Fibroblast of skin of left biceps (primary cell): ENCODE measurements around the gene OSBPL7.

Experiments used
- DNase-seq, 2 experiments: peaks; one replicate each; pipeline ENCODE4 v3.0.0-alpha.2; 2013; ENCODE audit warnings: low read depth in 2 of 2

OSBPL7 gene

GRCh38 chr17:47847341-47848197 lies 26.0 kb upstream of the OSBPL7 start:
- no peak for DNase-seq

DNA sequence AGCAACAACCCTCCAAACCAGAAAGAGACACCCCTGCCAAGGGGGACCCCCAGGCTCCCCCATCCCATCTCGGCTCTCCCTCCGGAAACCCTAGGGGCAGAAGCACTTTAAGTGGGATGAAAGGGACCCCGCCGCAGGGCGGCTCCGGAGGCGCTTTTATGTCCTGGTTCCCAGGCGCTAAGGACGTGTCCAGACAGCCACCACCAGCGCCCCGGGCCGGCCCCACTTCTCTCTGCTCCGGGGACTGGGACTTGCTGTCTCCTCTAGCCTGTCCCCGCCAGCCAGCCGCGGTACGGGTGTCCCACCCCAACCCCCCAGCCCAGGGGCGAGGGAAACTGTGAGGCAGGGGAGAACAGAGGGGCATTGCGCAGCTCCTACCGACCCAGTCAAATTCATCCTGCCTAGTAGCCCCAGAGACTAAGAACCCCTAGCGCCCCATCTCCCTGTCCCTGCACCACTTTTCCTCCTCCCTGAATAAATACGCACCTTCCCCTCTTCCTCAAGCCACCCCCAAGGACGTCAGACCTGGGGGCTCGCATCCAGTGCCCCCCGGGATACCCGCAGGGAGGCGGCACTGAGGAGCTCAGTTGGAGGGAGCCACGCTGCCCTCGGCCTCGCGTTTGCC lies 25.2 kb upstream of the OSBPL7 start:
- no peak for DNase-seq

DNA sequence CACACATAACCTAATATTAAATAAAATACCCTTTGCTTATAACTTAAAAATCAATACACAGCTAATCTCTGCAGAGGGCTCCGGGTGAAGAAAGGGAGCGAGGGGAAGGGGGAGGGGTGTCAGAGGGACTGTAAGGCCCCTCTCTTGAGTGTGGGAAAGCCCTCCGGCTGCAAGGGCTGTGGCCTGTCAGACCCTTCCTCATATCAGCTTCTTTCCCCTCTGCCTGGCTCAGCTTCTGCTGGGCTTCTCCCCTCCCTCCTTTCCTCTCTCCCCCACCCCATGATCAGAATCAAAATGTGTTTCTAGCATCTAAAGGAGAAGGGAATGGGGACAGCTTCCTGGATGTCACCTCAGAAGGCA lies 24.1 kb upstream of the OSBPL7 start:
- no peak for DNase-seq

- no peak for DNase-seq
Observed at GRCh38 chr17:47844814-47845715, 23.5 kb upstream of the OSBPL7 start.

- DNase-seq = no peak
Observed at GRCh38 chr17:47844227-47844626, 22.6 kb upstream of the OSBPL7 start.

- DNase-seq = no peak
Observed at GRCh38 chr17:47843391-47843730, 21.8 kb upstream of the OSBPL7 start.

GRCh38 chr17:47841488-47842291 lies 20.1 kb upstream of the OSBPL7 start:
- no peak for DNase-seq

GRCh38 chr17:47840742-47841487 lies 19.3 kb upstream of the OSBPL7 start, which contains the start of gene SCRN2:
Gene SCRN2, minus strand, starts transcription at chr17:47841273. Its CDS starts 430 bp downstream, at chr17:47840843.
- DNase-seq = peak; percentile 45 to 46

GRCh38 chr17:47840001-47840741 lies 18.6 kb upstream of the OSBPL7 start:
- no peak for DNase-seq

DNA sequence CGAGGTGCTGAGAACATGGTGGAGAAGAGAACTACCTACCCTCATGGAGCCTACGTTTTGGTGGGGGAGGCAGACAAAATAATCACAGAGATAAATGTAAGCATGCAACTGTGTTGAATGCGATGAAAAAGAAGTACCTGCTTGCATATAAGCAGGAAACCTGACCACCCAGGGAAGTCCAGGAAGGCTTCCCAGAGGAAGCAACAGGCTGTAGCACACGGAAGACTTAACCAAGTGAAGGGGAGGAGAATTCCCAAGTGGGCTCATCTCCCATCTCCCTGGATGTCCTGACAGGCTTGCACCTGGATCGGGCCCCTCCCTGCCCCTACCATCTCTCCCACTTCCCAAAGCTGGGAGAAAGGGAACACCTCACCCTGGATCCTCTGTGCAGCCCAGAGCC lies 17.5 kb upstream of the OSBPL7 start:
- no peak for DNase-seq

DNA sequence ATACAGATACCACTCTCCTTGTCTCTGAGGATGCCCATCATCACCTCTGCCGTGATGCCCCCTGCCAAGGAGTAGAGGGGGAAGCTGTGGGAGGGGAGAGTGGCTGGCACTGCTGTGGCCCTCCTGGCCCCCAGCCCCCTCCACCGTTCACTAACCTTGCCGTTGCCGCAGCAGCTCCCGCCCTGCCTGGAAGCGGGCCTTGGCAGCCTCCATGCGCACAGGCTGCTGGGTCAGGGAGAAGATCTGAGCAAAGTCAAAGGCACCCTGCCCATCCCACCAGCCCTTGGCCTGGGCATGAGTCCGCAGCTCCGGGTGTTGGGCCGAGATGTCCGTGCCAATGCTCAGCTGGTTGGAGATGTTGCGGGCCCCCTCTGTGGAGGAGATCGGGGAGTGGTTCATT lies 17.0 kb upstream of the OSBPL7 start:
- DNase-seq = no peak

GRCh38 chr17:47837401-47838039 lies 15.9 kb upstream of the OSBPL7 start:
- no peak for DNase-seq

GRCh38 chr17:47836601-47837000 lies 15.0 kb upstream of the OSBPL7 start:
- no peak for DNase-seq

DNA sequence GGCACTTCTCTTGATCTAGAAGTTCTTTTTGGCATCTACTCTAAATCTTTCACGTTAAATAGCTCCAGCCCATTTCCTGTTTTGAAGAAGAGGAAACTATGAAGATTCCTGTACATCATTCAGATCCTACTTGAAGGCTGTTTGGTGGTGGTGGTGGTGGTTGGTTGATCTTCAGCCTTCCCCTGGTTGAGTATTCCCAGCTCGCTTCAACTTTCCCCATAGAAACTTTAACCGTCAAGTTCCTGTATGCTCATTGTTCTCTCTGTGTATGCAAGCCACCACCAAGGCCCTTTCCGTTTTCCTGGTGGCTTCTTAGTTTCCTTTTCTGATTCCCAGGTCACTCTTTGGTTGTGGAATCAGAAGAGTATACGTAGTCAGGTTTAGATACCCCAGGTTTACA lies 13.2 kb upstream of the OSBPL7 start:
- DNase-seq = no peak

DNA sequence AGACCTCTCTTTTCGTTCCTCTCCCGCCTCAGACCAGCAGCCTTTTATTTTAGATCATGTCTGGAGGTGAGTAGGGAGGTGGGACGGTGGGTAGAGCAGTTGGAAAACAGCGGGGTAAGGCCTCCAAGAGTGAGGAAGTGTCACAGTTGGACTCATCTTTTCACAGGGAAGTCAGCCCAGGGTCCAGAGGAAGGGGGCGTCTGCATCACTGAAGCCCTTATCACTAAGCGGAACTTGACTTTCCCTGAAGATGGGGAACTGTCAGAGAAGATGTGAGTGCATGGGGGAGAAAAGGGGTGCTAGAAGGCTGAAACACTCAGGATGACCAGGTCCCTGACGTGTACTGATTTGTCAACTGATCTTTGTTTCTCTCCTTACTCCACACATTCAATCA lies 10.3 kb upstream of the OSBPL7 start:
- no peak for DNase-seq

GRCh38 chr17:47831003-47831933 lies 9.7 kb upstream of the OSBPL7 start, which contains the start of the genes LRRC46 and MRPL10:
Gene LRRC46, plus strand, starts transcription at chr17:47831670. Its CDS starts 320 bp downstream, at chr17:47831990.
Gene MRPL10, minus strand, starts transcription at chr17:47831541. Its CDS starts 30 bp downstream, at chr17:47831511.
- DNase-seq = peak; percentile 77 to 78

GRCh38 chr17:47830396-47831002 lies 8.9 kb upstream of the OSBPL7 start:
- DNase-seq = no peak

DNA sequence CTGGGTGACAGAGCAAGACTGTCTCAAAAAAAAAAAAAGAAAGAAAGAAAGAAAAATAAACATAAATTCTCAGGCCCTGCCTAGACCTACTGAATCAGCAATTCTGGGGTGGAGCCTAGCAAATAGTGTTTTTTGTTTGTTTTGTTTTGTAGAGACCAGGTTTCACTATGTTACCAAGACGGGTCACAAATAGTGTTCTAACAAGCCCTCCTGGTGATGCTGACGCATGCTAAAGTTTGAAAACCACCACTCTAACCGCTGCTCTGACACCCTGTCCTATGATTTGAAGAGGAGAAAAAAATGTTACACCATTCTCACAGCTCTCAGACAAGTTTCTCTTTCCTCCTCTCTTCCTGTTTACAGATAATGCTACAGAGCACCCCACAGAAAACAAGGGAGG lies 8.3 kb upstream of the OSBPL7 start:
- no peak for DNase-seq
